ENCODE measurements around the gene NUPR2. TPM values are rescaled to one million over a fixed set of nuclear protein-coding genes. Genes with fewer than 3 reads are reported as not detected.

NUPR2 gene
- total and polyA plus RNA-seq, 2 experiments from 2014 or later: not detected

DNA sequence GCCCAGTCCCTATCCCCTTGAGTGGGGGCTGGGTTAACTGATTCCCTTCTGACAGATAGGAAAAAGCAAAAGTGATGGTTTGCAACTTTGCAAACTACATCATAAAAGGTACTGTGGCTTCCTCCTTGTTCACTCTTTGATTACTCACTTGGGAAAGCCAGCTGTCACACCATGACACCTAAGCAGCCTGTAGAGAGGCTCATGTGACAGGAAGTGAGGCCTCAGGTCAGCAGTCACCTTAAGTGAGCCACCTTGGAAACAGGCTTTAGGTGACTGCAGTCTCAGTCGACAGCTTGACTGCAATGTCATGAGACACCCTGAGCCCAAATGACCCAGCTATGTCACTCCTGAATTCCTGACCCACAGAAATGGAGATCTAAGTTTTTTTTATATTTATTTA, 5.6 kb downstream of the NUPR2 start:
- Histone ChIP-seq H3K79me2 (replicated peaks; ENCODE audit: insufficient read depth) (no peaks in the 10 kb centered on the region), H3K27ac (ENCODE audit: low read depth) (no peak overlapping the region), H3K36me3 (ENCODE audit: insufficient read depth) (no peaks in the 10 kb centered on the region; the same call in 1 of the 2 replicates), H3K4me3 (no peak overlapping the region), H3K4me2 (no peak overlapping the region), H3K27me3 (ENCODE audit: insufficient read depth) (no peaks in the 10 kb centered on the region), H3K4me1 (ENCODE audit: insufficient read depth) (no peaks in the 10 kb centered on the region), H2AFZ (no peak overlapping the region), H4K20me1 (replicated peaks; ENCODE audit: insufficient read depth) (no peaks in the 10 kb centered on the region), H3F3A (replicated peaks; ENCODE audit: low read depth) (no peaks in the 10 kb centered on the region), H3K9me2 (ENCODE audit: insufficient read depth) (no peaks in the 10 kb centered on the region)
- ATAC-seq (no peak), DNase-seq (ENCODE audit: low spot score) (no peak)
- H3K9me3 Mint-ChIP-seq: peaks cover 96% of the 10 kb centered on the region
- no peaks in the 10 kb centered on the region for H3K27me3 Mint-ChIP-seq (ENCODE audit: insufficient read depth, low read depth, poor library complexity)
- no peak overlapping the region for H3K27ac Mint-ChIP-seq
- H3K4me1 Mint-ChIP-seq: no peaks in the 10 kb centered on the region
- TF ChIP-seq ZNF331 (CRISPR knock-in tag; IDR thresholded peaks at IDR 0.05; ENCODE audit: low read depth) (no peak), ZNF114 (CRISPR knock-in tag; IDR thresholded peaks at IDR 0.05) (no peak), EZH2 (IDR thresholded peaks at IDR 0.05; ENCODE audit: low read depth, unreplicated experiment) (no peak), EZH2phosphoT487 (IDR thresholded peaks at IDR 0.05; ENCODE audit: unreplicated experiment) (no peak), STAT1 (IDR thresholded peaks at IDR 0.05; ENCODE audit: unreplicated experiment) (no peak), POLR2AphosphoS5 (IDR thresholded peaks at IDR 0.05; ENCODE audit: low read depth) (no peak)
- TF ChIP-seq, protein P1, sequence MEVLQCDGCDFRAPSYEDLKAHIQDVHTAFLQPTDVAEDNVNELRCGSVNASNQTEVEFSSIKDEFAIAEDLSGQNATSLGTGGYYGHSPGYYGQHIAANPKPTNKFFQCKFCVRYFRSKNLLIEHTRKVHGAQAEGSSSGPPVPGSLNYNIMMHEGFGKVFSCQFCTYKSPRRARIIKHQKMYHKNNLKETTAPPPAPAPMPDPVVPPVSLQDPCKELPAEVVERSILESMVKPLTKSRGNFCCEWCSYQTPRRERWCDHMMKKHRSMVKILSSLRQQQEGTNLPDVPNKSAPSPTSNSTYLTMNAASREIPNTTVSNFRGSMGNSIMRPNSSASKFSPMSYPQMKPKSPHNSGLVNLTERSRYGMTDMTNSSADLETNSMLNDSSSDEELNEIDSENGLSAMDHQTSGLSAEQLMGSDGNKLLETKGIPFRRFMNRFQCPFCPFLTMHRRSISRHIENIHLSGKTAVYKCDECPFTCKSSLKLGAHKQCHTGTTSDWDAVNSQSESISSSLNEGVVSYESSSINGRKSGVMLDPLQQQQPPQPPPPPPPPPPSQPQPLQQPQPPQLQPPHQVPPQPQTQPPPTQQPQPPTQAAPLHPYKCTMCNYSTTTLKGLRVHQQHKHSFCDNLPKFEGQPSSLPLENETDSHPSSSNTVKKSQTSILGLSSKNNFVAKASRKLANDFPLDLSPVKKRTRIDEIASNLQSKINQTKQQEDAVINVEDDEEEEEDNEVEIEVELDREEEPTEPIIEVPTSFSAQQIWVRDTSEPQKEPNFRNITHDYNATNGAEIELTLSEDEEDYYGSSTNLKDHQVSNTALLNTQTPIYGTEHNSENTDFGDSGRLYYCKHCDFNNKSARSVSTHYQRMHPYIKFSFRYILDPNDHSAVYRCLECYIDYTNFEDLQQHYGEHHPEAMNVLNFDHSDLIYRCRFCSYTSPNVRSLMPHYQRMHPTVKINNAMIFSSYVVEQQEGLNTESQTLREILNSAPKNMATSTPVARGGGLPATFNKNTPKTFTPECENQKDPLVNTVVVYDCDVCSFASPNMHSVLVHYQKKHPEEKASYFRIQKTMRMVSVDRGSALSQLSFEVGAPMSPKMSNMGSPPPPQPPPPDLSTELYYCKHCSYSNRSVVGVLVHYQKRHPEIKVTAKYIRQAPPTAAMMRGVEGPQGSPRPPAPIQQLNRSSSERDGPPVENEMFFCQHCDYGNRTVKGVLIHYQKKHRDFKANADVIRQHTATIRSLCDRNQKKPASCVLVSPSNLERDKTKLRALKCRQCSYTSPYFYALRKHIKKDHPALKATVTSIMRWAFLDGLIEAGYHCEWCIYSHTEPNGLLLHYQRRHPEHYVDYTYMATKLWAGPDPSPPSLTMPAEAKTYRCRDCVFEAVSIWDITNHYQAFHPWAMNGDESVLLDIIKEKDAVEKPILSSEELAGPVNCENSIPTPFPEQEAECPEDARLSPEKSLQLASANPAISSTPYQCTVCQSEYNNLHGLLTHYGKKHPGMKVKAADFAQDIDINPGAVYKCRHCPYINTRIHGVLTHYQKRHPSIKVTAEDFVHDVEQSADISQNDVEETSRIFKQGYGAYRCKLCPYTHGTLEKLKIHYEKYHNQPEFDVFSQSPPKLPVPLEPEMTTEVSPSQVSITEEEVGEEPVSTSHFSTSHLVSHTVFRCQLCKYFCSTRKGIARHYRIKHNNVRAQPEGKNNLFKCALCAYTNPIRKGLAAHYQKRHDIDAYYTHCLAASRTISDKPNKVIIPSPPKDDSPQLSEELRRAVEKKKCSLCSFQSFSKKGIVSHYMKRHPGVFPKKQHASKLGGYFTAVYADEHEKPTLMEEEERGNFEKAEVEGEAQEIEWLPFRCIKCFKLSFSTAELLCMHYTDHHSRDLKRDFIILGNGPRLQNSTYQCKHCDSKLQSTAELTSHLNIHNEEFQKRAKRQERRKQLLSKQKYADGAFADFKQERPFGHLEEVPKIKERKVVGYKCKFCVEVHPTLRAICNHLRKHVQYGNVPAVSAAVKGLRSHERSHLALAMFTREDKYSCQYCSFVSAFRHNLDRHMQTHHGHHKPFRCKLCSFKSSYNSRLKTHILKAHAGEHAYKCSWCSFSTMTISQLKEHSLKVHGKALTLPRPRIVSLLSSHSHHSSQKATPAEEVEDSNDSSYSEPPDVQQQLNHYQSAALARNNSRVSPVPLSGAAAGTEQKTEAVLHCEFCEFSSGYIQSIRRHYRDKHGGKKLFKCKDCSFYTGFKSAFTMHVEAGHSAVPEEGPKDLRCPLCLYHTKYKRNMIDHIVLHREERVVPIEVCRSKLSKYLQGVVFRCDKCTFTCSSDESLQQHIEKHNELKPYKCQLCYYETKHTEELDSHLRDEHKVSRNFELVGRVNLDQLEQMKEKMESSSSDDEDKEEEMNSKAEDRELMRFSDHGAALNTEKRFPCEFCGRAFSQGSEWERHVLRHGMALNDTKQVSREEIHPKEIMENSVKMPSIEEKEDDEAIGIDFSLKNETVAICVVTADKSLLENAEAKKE (CRISPR knock-in tag; IDR thresholded peaks at IDR 0.05): no peak
- TF ChIP-seq, protein P2, sequence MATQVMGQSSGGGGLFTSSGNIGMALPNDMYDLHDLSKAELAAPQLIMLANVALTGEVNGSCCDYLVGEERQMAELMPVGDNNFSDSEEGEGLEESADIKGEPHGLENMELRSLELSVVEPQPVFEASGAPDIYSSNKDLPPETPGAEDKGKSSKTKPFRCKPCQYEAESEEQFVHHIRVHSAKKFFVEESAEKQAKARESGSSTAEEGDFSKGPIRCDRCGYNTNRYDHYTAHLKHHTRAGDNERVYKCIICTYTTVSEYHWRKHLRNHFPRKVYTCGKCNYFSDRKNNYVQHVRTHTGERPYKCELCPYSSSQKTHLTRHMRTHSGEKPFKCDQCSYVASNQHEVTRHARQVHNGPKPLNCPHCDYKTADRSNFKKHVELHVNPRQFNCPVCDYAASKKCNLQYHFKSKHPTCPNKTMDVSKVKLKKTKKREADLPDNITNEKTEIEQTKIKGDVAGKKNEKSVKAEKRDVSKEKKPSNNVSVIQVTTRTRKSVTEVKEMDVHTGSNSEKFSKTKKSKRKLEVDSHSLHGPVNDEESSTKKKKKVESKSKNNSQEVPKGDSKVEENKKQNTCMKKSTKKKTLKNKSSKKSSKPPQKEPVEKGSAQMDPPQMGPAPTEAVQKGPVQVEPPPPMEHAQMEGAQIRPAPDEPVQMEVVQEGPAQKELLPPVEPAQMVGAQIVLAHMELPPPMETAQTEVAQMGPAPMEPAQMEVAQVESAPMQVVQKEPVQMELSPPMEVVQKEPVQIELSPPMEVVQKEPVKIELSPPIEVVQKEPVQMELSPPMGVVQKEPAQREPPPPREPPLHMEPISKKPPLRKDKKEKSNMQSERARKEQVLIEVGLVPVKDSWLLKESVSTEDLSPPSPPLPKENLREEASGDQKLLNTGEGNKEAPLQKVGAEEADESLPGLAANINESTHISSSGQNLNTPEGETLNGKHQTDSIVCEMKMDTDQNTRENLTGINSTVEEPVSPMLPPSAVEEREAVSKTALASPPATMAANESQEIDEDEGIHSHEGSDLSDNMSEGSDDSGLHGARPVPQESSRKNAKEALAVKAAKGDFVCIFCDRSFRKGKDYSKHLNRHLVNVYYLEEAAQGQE (IDR thresholded peaks at IDR 0.05; ENCODE audit: unreplicated experiment): no peak
- H3K36me3 Mint-ChIP-seq (ENCODE audit: low read depth): peaks cover 18% of the 10 kb centered on the region
- H3K4me3 Mint-ChIP-seq: no peak overlapping the region

All from GM23338 (cell line).